Mesothelial cell of epicardium (in vitro differentiated cells): ENCODE data around the gene LRRC23. TPM values are rescaled to one million over a fixed set of nuclear protein-coding genes. Genes with fewer than 3 reads are reported as not detected.

Source experiments
- DNase-seq, 2 experiments: peaks; one replicate each; pipeline ENCODE4 v3.0.0; 2021; ENCODE audit warnings: low spot score in 2 of 2; ENCODE audit not compliant: unreplicated experiment in 2 of 2
- H3K27ac Mint-ChIP-seq: 2 replicates; pipeline ENCODE4 v1.8.0; 2021; ENCODE audit warnings: mixed read lengths
- H3K27me3 Mint-ChIP-seq: 2 replicates; pipeline ENCODE4 v1.8.0; 2021; ENCODE audit warnings: low read depth, mixed read lengths
- H3K36me3 Mint-ChIP-seq: 2 replicates; pipeline ENCODE4 v1.8.0; 2021; ENCODE audit warnings: mixed read lengths
- H3K4me1 Mint-ChIP-seq: 2 replicates; pipeline ENCODE4 v1.8.0; 2021; ENCODE audit warnings: mixed read lengths
- H3K4me3 Mint-ChIP-seq: 2 replicates; pipeline ENCODE4 v1.8.0; 2021; ENCODE audit warnings: mild to moderate bottlenecking, moderate library complexity, mixed read lengths
- H3K9me3 Mint-ChIP-seq: 2 replicates; pipeline ENCODE4 v1.8.0; 2021; ENCODE audit warnings: mixed read lengths
- CTCF ChIP-seq: fragments of 200-600 bp; sonication (generic); IDR thresholded peaks from one replicate; pipeline ENCODE4 v1.5.0; 2021; ENCODE audit warnings: antibody characterized with exemption; ENCODE audit not compliant: unreplicated experiment
- total RNA-seq: library from RNA; stranded (reverse); gene quantifications from 3 replicates; pipeline ENCODE4 v1.2.1, GENCODE V29; 2021

The LRRC23 gene
- total RNA-seq, 1 donor from 2014 or later, result 11.6 TPM

GRCh38 chr12:6954316-6955107, 49.9 kb downstream of the LRRC23 start:
- peak overlapping the region; percentile 62 for H3K27ac Mint-ChIP-seq
- no peak overlapping the region for H3K4me3 Mint-ChIP-seq
- no peak for DNase-seq
- no peaks in the 10 kb centered on the region for H3K9me3 Mint-ChIP-seq
- no peaks in the 10 kb centered on the region for H3K36me3 Mint-ChIP-seq
- no peaks in the 10 kb centered on the region for H3K4me1 Mint-ChIP-seq
- no peak for TF ChIP-seq CTCF
- no peaks in the 10 kb centered on the region for H3K27me3 Mint-ChIP-seq

GRCh38 chr12:6955108-6956020, 50.7 kb downstream of the LRRC23 start:
- Mint-ChIP-seq H3K27me3 (no peaks in the 10 kb centered on the region), H3K4me3 (no peak overlapping the region), H3K4me1 (no peaks in the 10 kb centered on the region), H3K9me3 (no peaks in the 10 kb centered on the region), H3K36me3 (no peaks in the 10 kb centered on the region), H3K27ac (no peak overlapping the region)
- DNase-seq, result no peak
- TF ChIP-seq CTCF, result no peak

DNA sequence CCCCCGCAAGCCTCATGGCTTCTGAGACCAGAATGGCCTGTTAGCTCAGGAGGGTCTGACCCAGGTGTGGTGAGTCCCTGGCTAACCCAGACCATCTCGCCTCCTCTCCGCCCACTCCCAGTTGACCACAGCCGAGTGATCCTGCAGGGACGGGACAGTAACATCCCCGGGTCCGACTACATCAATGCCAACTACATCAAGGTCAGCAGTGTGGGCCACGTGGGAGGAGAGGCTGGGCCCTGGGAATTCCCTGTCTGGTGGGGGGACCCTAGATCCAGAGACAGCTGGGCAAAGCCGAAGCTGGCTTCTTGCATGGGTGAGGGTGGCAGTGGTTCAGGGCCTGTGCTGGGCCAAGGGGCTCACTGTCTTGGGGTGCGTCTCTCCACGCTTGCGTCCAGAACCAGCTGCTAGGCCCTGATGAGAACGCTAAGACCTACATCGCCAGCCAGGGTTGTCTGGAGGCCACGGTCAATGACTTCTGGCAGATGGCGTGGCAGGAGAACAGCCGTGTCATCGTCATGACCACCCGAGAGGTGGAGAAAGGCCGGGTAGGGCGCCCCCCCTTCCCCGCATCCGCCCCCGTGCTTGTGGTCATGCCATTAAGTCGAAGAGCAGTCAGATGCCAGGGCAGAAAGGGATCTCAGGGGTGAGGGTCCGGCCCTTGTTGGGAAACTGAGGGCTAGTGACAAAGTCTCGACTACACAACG, 51.6 kb downstream of the LRRC23 start:
- H3K4me3 Mint-ChIP-seq, result no peak overlapping the region
- peaks cover under 1% of the 10 kb centered on the region for H3K4me1 Mint-ChIP-seq
- no peak for DNase-seq
- H3K36me3 Mint-ChIP-seq, result no peaks in the 10 kb centered on the region
- TF ChIP-seq CTCF, result no peak
- H3K27ac Mint-ChIP-seq, result no peak overlapping the region
- H3K27me3 Mint-ChIP-seq, result no peaks in the 10 kb centered on the region
- H3K9me3 Mint-ChIP-seq, result no peaks in the 10 kb centered on the region

DNA sequence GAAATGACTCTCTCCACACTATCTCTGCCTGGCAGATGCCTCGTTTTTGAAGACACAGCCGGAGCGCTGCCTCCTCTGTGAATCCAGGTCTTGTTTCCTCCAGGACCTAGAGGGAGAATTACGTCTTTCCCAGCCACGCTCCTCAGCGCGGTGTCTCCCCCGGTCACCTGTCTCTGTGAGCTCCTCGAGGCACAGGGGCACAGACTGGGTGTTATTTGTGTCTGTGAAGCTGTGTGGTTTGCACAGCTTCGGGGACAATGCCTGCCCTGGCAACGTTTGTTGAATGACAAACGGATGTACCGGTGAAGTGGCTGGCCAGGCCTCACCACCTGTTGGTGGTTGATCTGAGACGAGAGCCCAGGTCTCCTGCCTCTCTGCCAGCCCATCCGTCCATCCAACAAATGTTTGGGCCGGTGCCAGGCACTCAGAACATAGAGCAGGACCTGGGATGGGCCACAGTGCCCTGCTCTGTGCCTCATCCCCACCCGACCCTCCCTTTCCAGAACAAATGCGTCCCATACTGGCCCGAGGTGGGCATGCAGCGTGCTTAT, 52.6 kb downstream of the LRRC23 start:
- Mint-ChIP-seq H3K9me3 (no peaks in the 10 kb centered on the region), H3K27ac (no peak overlapping the region), H3K36me3 (no peaks in the 10 kb centered on the region), H3K27me3 (no peaks in the 10 kb centered on the region), H3K4me1 (peaks cover 11% of the 10 kb centered on the region), H3K4me3 (no peak overlapping the region)
- TF ChIP-seq CTCF, result no peak
- DNase-seq, result no peak
